PFSK-1 (cell line): ENCODE measurements around the gene ZBBX.

Experiments used
- POLR2AphosphoS5 ChIP-seq: IDR thresholded peaks from 2 replicates; pipeline ENCODE4 v1.6.1; 2012; ENCODE audit warnings: low read depth, mild to moderate bottlenecking, control low read depth, low read length, moderate library complexity
- SIN3A ChIP-seq: IDR thresholded peaks from 2 replicates; pipeline ENCODE4 v1.6.1; 2012; ENCODE audit warnings: mild to moderate bottlenecking, low read length, moderate library complexity, borderline replicate concordance; ENCODE audit not compliant: insufficient read depth
- TF ChIP-seq, protein P1 (sequence below), 2 experiments: IDR thresholded peaks; 2 replicates each; pipeline versions ENCODE4 v1.6.1 to v1.8.0; 2011 to 2012; ENCODE audit warnings: low read depth in 2 of 2, low read length in 2 of 2, control low read depth in 1 of 2, inconsistent platforms in 1 of 2, mild to moderate bottlenecking in 1 of 2, moderate library complexity in 1 of 2; ENCODE audit not compliant: insufficient read depth in 1 of 2

DNA sequence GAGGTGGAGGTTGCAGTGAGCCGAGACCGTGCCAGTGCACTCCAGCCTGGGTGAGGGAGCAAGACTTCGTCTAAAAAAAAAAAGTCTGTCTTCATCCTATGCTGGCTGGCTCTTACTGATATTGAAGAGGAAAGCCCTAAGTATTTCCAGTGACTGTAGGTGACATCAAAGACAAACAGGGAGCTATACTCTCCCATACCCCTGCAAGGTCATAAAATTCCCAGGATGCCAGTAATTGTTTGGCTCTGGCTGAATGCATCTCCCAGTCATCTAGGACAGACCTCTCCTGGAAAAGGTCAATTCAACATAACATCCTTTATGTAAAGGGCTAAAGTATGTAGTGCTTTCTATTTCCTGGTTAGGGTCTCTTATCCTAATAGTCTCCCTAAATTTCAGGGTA, 8.0 kb downstream of the ZBBX start:
- TF ChIP-seq, protein P1, sequence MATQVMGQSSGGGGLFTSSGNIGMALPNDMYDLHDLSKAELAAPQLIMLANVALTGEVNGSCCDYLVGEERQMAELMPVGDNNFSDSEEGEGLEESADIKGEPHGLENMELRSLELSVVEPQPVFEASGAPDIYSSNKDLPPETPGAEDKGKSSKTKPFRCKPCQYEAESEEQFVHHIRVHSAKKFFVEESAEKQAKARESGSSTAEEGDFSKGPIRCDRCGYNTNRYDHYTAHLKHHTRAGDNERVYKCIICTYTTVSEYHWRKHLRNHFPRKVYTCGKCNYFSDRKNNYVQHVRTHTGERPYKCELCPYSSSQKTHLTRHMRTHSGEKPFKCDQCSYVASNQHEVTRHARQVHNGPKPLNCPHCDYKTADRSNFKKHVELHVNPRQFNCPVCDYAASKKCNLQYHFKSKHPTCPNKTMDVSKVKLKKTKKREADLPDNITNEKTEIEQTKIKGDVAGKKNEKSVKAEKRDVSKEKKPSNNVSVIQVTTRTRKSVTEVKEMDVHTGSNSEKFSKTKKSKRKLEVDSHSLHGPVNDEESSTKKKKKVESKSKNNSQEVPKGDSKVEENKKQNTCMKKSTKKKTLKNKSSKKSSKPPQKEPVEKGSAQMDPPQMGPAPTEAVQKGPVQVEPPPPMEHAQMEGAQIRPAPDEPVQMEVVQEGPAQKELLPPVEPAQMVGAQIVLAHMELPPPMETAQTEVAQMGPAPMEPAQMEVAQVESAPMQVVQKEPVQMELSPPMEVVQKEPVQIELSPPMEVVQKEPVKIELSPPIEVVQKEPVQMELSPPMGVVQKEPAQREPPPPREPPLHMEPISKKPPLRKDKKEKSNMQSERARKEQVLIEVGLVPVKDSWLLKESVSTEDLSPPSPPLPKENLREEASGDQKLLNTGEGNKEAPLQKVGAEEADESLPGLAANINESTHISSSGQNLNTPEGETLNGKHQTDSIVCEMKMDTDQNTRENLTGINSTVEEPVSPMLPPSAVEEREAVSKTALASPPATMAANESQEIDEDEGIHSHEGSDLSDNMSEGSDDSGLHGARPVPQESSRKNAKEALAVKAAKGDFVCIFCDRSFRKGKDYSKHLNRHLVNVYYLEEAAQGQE (IDR thresholded peaks at IDR 0.05; ENCODE audit: insufficient read depth in 1 of 2, low read depth in 2 of 2, low read length in 2 of 2): no peak
- no peak for TF ChIP-seq POLR2AphosphoS5
- TF ChIP-seq SIN3A: no peak
